ENCODE measurements around the gene ERRFI1.

DNA sequence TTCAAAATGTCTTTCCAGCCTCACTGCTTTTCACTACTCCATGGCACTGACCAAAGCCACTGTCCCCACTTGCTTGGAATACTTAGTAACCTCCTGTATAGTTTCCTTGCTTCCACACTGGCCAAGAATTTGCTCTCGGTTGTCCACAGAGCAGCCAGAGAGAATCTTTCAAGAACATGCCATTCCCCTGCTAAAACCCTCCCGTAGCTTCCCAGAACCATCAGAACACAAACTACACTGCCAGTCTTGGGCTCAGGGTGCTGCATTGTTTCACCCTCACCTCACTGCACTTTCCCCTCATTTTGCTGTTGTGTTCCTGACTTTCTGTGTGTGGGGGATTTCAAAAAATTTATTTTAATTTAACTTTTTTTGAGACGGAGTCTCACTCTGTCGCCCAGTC is 25.5 kb upstream of the ERRFI1 start:
- TF ChIP-seq TAF1 (IDR thresholded peaks at IDR 0.05; ENCODE audit: low read depth), result no peak
- TF ChIP-seq TEAD4 (IDR thresholded peaks at IDR 0.05), result no peak
- TF ChIP-seq, protein P1, sequence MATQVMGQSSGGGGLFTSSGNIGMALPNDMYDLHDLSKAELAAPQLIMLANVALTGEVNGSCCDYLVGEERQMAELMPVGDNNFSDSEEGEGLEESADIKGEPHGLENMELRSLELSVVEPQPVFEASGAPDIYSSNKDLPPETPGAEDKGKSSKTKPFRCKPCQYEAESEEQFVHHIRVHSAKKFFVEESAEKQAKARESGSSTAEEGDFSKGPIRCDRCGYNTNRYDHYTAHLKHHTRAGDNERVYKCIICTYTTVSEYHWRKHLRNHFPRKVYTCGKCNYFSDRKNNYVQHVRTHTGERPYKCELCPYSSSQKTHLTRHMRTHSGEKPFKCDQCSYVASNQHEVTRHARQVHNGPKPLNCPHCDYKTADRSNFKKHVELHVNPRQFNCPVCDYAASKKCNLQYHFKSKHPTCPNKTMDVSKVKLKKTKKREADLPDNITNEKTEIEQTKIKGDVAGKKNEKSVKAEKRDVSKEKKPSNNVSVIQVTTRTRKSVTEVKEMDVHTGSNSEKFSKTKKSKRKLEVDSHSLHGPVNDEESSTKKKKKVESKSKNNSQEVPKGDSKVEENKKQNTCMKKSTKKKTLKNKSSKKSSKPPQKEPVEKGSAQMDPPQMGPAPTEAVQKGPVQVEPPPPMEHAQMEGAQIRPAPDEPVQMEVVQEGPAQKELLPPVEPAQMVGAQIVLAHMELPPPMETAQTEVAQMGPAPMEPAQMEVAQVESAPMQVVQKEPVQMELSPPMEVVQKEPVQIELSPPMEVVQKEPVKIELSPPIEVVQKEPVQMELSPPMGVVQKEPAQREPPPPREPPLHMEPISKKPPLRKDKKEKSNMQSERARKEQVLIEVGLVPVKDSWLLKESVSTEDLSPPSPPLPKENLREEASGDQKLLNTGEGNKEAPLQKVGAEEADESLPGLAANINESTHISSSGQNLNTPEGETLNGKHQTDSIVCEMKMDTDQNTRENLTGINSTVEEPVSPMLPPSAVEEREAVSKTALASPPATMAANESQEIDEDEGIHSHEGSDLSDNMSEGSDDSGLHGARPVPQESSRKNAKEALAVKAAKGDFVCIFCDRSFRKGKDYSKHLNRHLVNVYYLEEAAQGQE (IDR thresholded peaks at IDR 0.05; ENCODE audit: low read depth), result no peak
- TF ChIP-seq EP300 (IDR thresholded peaks at IDR 0.05; ENCODE audit: borderline replicate concordance), result no peak
- no peak for TF ChIP-seq RAD21 (IDR thresholded peaks at IDR 0.05; ENCODE audit: low read depth)
- TF ChIP-seq, protein P2, sequence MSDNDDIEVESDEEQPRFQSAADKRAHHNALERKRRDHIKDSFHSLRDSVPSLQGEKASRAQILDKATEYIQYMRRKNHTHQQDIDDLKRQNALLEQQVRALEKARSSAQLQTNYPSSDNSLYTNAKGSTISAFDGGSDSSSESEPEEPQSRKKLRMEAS (IDR thresholded peaks at IDR 0.05), result no peak
- TF ChIP-seq, protein P3, sequence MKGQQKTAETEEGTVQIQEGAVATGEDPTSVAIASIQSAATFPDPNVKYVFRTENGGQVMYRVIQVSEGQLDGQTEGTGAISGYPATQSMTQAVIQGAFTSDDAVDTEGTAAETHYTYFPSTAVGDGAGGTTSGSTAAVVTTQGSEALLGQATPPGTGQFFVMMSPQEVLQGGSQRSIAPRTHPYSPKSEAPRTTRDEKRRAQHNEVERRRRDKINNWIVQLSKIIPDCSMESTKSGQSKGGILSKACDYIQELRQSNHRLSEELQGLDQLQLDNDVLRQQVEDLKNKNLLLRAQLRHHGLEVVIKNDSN (IDR thresholded peaks at IDR 0.05), result no peak
- no peak for TF ChIP-seq CREB1 (IDR thresholded peaks at IDR 0.05; ENCODE audit: low read depth)
- no peak for TF ChIP-seq FOXM1 (IDR thresholded peaks at IDR 0.05; ENCODE audit: borderline replicate concordance, low read depth)
- no peak for TF ChIP-seq EGR1 (IDR thresholded peaks at IDR 0.05)
- TF ChIP-seq YY1 (IDR thresholded peaks at IDR 0.05; ENCODE audit: low read depth), result no peak
- no peak for TF ChIP-seq NFIC (IDR thresholded peaks at IDR 0.05)
- TF ChIP-seq CEBPB (IDR thresholded peaks at IDR 0.05), result no peak
- TF ChIP-seq TCF12 (IDR thresholded peaks at IDR 0.05; ENCODE audit: low read depth), result no peak

All from Ishikawa (cell line).